ENCODE data around the gene ISG15. TPM values are rescaled to one million over a fixed set of nuclear protein-coding genes. Genes with fewer than 3 reads are reported as not detected.
"Not testable (repeated sequence)": the region's sequence is repeated elsewhere in the genome, so short reads cannot be mapped to it uniquely, and the experiment has no call there.

ISG15 gene
- total RNA-seq, 1 donor from 2014 or later, result 53.7 TPM

DNA sequence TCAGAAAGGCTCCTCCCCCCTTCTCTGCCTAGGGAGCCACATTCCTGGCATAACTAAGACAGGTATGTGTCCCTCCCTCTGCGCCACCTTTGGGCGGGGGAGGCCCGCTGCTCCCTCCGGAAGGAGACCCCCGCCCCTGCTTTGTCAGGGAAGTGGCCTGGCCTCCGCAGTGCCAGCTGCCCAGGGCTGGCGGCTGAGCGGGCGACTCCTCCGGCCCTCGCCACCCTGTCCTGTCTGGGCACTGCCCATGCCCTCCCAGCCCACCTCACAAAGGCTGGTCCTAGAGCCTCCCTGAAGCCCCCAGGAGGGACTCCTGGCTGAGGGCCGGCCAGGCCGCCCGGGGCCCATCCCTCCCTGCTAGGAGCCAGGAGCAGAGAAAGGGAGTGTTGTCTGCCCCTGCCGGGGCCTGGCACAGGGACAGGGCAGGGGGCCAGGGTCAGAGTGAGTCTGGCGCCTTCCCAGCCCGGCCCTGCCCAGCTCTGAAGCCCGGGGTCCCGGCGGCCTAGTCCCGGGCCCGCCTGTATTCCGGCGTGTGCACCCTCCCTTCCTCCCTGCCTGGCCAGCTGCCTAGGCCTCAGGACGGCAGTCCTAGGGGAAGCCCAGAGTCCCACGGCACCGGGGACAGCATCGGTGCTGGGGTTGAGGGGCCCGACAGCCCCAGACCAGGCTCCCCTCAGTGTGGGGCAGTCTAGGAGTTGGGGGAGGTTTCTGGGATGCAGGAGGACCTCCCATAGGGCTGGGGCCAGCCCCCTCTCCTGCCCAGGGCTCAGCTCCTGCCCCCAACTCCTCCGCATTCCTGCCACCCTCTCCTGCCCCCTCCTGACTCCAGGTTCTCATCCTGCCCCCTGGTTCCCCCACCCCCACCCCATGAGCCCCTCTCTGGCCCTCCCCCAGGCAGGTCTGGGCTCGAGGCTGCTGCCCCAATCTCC lies 11.7 kb downstream of the ISG15 start:
- Mint-ChIP-seq H3K9me3 (no peaks in the 10 kb centered on the region), H3K27ac (no peak overlapping the region), H3K27me3 (ENCODE audit: insufficient read depth) (peaks cover 3% of the 10 kb centered on the region), H3K36me3 (ENCODE audit: low read depth) (no peaks in the 10 kb centered on the region), H3K4me3 (no peak overlapping the region), H3K4me1 (ENCODE audit: low read depth) (no peaks in the 10 kb centered on the region)
- no peak for DNase-seq (ENCODE audit: low spot score)
- intact Hi-C loops (cut with micrococcal nuclease), result no loop called here

DNA sequence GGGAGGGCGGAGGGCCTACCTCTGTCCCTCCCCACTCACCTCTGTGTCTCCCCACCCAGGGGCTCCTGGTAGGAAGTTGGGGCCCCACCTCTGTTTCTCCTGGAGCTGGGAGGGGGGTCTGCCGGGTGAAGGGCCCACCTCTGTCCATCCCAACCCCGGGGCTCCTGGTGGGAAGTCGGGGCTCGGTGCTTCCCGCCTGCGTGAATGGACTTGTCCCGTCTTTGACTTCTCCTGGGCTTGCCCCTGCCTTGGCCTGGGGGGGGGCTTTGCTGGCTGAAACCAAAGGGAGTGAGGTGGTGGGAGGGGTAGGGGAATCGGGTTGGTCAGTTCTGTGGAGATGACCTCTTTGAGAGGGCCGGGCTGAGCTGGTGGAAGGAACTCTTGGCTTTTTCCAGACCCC lies 12.4 kb downstream of the ISG15 start:
- no peak for DNase-seq (ENCODE audit: low spot score)
- H3K27me3 Mint-ChIP-seq (ENCODE audit: insufficient read depth), result peaks cover 3% of the 10 kb centered on the region
- H3K27ac Mint-ChIP-seq, result no peak overlapping the region
- no peak overlapping the region for H3K4me3 Mint-ChIP-seq
- intact Hi-C loops (cut with micrococcal nuclease), result no loop called here
- H3K9me3 Mint-ChIP-seq, result no peaks in the 10 kb centered on the region
- H3K36me3 Mint-ChIP-seq (ENCODE audit: low read depth), result no peaks in the 10 kb centered on the region
- no peaks in the 10 kb centered on the region for H3K4me1 Mint-ChIP-seq (ENCODE audit: low read depth)

DNA sequence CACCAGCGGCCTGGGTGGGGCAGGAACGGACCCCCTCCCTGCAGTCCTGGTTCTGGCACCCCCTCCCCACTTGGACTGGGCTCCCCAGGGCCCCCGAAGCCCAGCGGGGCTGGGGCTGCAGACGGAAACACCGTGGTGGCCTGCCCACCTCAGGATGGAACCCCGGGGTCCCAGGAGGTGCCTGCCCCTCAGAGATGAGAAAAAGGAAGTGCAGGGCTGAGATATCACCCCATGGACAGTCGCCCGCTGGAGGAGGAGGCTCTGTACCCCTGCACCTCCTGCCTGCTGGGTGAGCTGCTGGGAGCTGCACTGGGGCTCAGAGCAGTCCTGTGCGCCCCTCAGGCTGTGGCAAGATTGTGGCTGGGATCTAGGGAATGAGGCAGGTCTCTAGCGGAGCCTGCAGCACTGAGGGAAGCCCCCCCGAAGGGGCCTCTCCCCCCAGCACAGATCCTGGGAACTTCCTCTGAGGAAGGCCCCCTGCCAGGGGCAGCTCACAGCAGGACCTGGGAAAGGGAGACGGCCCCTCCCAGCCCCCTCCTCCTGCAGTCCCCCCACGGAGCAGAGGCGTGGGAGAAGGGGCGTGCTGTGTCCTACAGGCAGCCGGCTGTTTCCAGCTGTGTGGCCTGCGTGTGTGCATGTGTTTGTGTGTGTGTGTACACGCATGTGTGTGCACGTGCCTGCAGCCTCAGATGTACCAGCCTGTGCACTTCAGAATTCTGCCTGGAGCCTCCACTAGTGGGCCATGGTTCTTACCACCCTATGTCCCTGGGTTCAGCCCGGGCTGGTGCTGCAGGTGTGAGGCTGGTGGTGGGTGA lies 13.5 kb downstream of the ISG15 start:
- H3K9me3 Mint-ChIP-seq, result no peaks in the 10 kb centered on the region
- intact Hi-C loops (cut with micrococcal nuclease), result no loop called here
- no peaks in the 10 kb centered on the region for H3K36me3 Mint-ChIP-seq (ENCODE audit: low read depth)
- H3K4me3 Mint-ChIP-seq, result no peak overlapping the region
- no peak for DNase-seq (ENCODE audit: low spot score)
- H3K4me1 Mint-ChIP-seq (ENCODE audit: low read depth), result no peaks in the 10 kb centered on the region
- no peak overlapping the region for H3K27ac Mint-ChIP-seq
- peaks cover 2% of the 10 kb centered on the region for H3K27me3 Mint-ChIP-seq (ENCODE audit: insufficient read depth)

DNA sequence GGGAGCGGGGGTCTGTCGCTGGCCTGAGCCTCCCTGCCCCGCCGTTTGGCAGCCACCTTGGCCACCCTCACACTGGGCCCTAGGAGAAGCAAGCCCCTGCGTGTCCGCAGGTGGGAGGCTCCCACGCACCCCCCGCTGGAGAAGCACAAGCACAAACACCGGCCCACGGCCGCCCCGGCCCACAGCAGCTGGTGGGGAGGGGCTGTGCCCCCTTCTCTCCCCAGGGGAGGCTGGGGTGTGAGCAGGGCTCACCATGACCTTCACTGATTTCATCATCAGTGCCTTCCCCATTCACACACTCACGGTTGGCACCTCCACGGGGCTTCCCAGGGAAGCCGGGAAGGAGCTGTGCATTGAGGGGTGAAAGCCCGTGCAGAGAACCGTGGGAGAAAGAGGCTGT lies 14.5 kb downstream of the ISG15 start:
- Mint-ChIP-seq H3K4me3 (no peak overlapping the region), H3K36me3 (ENCODE audit: low read depth) (no peaks in the 10 kb centered on the region), H3K27me3 (ENCODE audit: insufficient read depth) (peaks cover 7% of the 10 kb centered on the region), H3K27ac (no peak overlapping the region), H3K4me1 (ENCODE audit: low read depth) (no peaks in the 10 kb centered on the region), H3K9me3 (no peaks in the 10 kb centered on the region)
- intact Hi-C loops (cut with micrococcal nuclease), result no loop called here
- no peak for DNase-seq (ENCODE audit: low spot score)

DNA sequence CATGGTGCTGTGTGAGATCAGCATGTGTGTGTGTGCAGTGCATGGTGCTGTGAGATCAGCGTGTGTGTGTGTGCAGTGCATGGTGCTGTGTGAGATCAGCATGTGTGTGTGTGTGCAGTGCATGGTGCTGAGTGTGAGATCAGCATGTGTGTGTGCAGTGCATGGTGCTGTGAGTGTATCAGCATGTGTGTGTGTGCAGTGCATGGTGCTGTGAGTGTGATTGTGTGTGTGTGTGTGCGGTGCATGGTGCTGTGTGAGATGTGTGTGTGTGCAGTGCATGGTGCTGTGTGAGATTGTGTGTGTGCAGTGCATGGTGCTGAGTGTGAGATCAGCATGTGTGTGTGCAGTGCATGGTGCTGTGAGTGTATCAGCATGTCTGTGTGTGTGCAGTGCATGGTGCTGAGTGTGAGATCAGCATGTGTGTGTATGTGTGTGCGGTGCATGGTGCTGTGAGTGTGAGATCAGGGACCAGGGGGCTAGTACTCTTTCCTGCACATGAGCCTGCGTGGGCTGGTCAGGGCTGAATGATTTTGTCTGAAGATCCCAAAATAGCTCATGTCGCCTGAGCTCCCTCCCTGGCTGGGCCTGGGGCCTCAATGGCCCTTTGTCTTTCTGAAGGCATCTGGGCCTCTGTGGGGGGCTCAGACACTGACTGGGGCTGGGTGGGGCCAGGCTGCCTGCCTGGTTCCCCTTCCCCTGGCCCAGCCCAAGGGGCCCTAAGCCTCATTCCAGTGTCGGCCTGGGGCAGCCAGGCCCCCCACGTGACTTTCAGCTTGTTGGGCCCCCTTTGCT lies 17.8 kb downstream of the ISG15 start:
- not testable (repeated sequence) for H3K9me3 Mint-ChIP-seq; DNase-seq (ENCODE audit: low spot score); H3K36me3 Mint-ChIP-seq (ENCODE audit: low read depth); H3K4me1 Mint-ChIP-seq (ENCODE audit: low read depth); H3K27ac Mint-ChIP-seq; H3K4me3 Mint-ChIP-seq
- intact Hi-C loops (cut with micrococcal nuclease), result loop anchor here (5.0 kb wide), 1 partner anchor 201 kb away; the partner anchor contains the start of genes B3GALT6 and SDF4
- peaks cover 10% of the 10 kb centered on the region for H3K27me3 Mint-ChIP-seq (ENCODE audit: insufficient read depth)

DNA sequence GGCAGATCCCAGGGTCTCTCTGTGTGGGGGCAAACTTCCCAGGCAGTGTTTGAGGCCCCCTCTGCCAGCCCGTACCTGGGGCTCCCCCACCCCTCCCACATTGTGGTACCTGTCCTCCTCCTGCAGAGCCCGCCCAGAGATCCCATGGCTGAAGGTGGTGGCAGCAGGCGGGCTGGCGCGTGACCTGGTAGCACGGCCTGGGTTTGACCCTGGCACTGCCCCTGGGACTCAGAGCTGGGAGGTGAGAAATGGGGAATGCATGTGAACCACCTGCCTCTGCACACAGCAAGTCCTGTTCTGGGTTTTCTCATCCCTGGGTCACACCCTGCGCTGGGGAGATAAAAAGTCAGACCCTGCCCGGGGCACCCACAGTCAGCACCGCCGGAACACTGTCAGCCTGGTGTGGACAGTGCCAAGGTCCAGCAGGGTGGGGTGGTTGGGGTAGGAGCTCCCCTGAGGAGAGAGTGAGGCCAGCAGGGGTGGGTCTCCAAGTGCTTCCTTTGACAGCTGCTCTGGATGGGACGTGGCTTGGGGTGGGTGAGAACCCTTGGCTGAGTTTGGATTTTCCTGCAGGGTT lies 18.4 kb downstream of the ISG15 start:
- H3K27me3 Mint-ChIP-seq (ENCODE audit: insufficient read depth), result peaks cover 10% of the 10 kb centered on the region
- H3K9me3 Mint-ChIP-seq, result no peaks in the 10 kb centered on the region
- peak overlapping the region; percentile 64 for H3K4me3 Mint-ChIP-seq
- no peak overlapping the region for H3K27ac Mint-ChIP-seq
- no peaks in the 10 kb centered on the region for H3K36me3 Mint-ChIP-seq (ENCODE audit: low read depth)
- no peaks in the 10 kb centered on the region for H3K4me1 Mint-ChIP-seq (ENCODE audit: low read depth)
- intact Hi-C loops (cut with micrococcal nuclease), result loop anchor here (2.0 to 5.0 kb wide), 3 partner anchors 19 to 261 kb away; partner anchors contain the start of genes B3GALT6, ISG15 and SDF4
- DNase-seq (ENCODE audit: low spot score), result no peak

DNA sequence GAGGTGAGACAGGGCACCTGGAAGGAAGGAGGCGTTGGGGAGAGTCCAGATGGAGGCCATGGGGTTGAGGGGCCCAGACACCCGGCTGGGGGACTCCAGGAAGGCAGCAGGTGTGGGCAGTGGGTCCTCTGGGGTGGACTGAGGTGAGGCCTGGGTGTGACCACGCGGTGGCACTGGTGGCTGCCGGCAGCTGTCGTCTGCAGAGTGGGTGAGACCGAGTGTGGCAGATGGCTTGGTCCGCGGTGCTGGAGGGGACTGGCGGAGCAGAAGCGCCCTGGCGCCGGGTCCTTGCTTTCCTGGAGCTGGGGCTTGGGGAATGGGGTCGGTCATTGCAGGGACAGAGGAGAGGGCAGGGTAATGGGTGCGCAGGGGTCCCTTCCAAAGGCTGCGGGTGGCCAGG lies 19.1 kb downstream of the ISG15 start:
- intact Hi-C loops (cut with micrococcal nuclease), result loop anchor here (2.0 to 5.0 kb wide), 3 partner anchors 20 to 260 kb away; partner anchors contain the start of genes B3GALT6, ISG15 and SDF4
- Mint-ChIP-seq H3K9me3 (no peaks in the 10 kb centered on the region), H3K27ac (peak overlapping the region; percentile 63), H3K27me3 (ENCODE audit: insufficient read depth) (peaks cover 10% of the 10 kb centered on the region), H3K4me1 (ENCODE audit: low read depth) (no peaks in the 10 kb centered on the region), H3K36me3 (ENCODE audit: low read depth) (no peaks in the 10 kb centered on the region), H3K4me3 (peak overlapping the region; percentile 64)
- DNase-seq (ENCODE audit: low spot score), result no peak

DNA sequence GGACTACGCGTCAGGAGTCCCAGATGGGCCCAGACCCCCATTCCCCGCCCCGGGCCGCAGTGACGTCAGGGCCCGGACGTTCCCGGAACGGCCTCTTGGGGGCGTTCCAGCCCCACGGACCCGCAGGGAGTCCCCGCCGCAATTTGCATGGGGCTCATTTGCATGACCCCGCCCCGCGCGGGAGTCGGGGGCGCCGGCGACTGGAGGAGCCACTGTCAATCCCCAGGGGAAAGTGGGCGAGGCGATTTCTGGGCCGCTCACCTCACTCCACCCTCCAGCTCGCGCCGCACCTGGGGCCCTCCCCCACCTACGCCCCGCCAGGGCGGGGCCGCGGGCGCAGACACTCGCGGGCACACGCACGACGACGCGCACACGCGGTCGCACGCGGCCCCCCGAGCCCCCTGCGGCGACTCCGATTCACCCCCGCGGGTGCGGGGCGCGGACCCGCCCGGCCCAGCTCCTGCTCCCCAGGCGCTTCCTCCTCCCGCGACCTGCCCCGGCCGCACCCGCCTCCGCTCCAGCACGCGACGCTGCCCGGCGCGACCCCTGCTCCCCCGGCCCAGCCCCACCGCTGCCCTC lies 19.8 kb downstream of the ISG15 start:
- intact Hi-C loops (cut with micrococcal nuclease), result loop anchor here (1.0 to 5.0 kb wide), 7 partner anchors 14 to 260 kb away; partner anchors contain the start of genes B3GALT6, C1orf159, ISG15 and SDF4
- peaks cover 14% of the 10 kb centered on the region for H3K27me3 Mint-ChIP-seq (ENCODE audit: insufficient read depth)
- no peaks in the 10 kb centered on the region for H3K9me3 Mint-ChIP-seq
- H3K27ac Mint-ChIP-seq, result no peak overlapping the region
- no peaks in the 10 kb centered on the region for H3K4me1 Mint-ChIP-seq (ENCODE audit: low read depth)
- H3K36me3 Mint-ChIP-seq (ENCODE audit: low read depth), result no peaks in the 10 kb centered on the region
- peak; percentile 84 for DNase-seq (ENCODE audit: low spot score)
- peak overlapping the region; percentile 37 for H3K4me3 Mint-ChIP-seq

DNA sequence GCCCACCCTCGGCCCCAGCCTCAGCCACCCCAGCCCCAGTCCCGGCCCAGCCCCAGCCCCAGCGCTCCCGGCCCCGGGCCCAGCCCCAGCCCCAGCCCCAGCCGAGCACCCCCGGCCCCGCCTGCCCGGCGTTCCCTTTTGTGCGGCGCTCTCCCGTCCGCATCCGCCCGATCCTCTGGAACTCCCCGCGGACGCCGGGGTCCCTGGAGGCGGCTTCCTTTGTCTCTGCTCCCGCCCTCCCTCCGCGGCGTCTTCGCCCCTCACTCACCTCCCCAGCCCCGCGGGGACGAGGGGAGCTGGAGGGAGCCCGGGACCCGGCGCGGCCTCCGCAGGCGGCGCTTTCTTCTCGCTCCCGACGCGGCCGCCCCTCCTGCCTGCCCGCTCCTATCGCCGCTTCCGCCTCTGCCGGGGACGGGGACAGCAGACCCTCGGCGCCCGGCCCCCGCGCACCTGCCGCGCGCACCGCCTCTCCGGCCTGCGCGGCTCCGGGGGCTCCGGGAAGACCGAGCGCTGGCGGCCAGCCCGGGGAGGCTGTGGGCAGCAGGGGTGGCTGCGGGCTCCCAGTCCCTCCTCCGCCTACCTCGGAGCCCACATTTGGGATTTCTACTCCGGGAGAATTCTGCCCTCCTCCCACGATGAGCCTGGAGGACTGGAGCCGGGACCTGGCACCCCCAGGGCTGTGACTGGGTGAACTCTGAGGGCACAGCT lies 20.6 kb downstream of the ISG15 start:
- Mint-ChIP-seq H3K4me1 (ENCODE audit: low read depth) (peaks cover 6% of the 10 kb centered on the region), H3K9me3 (no peaks in the 10 kb centered on the region), H3K27ac (no peak overlapping the region), H3K4me3 (peak overlapping the region; percentile 58), H3K36me3 (ENCODE audit: low read depth) (no peaks in the 10 kb centered on the region), H3K27me3 (ENCODE audit: insufficient read depth) (peaks cover 20% of the 10 kb centered on the region)
- DNase-seq (ENCODE audit: low spot score), result no peak
- intact Hi-C loops (cut with micrococcal nuclease), result loop anchor here (1.0 to 5.0 kb wide), 7 partner anchors 15 to 259 kb away; partner anchors contain the start of genes B3GALT6, C1orf159, ISG15 and SDF4

DNA sequence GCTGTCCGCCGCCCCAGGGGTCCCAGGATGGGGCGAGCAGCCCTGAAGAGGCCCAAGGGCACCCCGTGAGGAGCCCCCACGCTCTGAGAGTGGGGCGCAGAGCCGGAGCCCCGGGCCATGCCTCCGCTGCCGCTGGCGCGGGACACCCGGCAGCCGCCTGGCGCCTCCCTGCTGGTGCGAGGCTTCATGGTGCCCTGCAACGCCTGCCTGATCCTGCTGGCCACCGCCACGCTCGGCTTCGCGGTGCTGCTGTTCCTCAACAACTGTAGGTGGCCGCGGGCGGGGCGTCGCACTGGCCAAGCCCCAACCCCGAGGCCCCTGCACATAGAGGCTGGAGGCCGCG lies 21.1 kb downstream of the ISG15 start:
- no peak for DNase-seq (ENCODE audit: low spot score)
- H3K4me1 Mint-ChIP-seq (ENCODE audit: low read depth), result peaks cover 11% of the 10 kb centered on the region
- H3K27ac Mint-ChIP-seq, result no peak overlapping the region
- H3K9me3 Mint-ChIP-seq, result no peaks in the 10 kb centered on the region
- no peaks in the 10 kb centered on the region for H3K36me3 Mint-ChIP-seq (ENCODE audit: low read depth)
- peak overlapping the region; percentile 58 for H3K4me3 Mint-ChIP-seq
- intact Hi-C loops (cut with micrococcal nuclease), result loop anchor here (5.0 kb wide), 1 partner anchor 198 kb away; the partner anchor contains the start of genes B3GALT6 and SDF4
- peaks cover 22% of the 10 kb centered on the region for H3K27me3 Mint-ChIP-seq (ENCODE audit: insufficient read depth)

DNA sequence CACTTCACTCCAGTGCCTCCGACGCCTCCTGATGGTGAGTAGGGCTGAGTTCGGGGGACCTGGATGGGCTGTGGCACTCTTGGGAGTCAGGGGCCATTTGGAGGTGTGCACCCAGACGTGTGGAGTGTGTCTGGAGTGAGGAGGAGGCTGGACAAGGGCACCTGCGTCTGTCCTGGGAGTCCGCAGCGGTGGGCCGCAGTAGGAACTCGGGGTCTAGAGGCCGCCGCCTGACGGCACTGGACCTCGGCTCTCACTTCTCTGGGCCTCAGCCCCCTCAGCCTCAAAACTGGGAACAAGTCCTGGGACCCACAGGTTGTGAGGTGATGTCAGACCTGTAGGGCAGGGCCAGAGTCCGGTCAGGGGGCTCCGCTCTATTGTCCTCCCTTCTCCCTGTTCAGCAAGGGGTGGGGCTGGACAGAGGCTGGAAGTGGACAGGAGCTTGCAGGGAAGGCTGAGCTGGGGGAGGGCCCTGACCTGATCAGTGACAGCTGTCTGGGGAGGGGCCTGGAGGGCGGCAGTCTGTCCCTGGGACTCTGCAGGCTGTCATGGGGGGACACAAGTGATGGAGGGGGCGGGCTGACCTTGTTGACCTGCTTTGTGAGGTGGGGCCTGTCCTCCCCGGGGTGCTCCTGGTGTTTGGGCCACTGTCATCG lies 22.1 kb downstream of the ISG15 start:
- intact Hi-C loops (cut with micrococcal nuclease), result no loop called here
- peaks cover 25% of the 10 kb centered on the region for H3K27me3 Mint-ChIP-seq (ENCODE audit: insufficient read depth)
- H3K4me3 Mint-ChIP-seq, result no peak overlapping the region

More for the DNA sequence above, 22.1 kb downstream of the ISG15 start:
- DNase-seq (ENCODE audit: low spot score), result no peak
- no peak overlapping the region for H3K27ac Mint-ChIP-seq
- no peaks in the 10 kb centered on the region for H3K36me3 Mint-ChIP-seq (ENCODE audit: low read depth)
- no peaks in the 10 kb centered on the region for H3K9me3 Mint-ChIP-seq
- peaks cover 14% of the 10 kb centered on the region for H3K4me1 Mint-ChIP-seq (ENCODE audit: low read depth)

Measured in activated T-helper 1 cell treated with anti-CD3 and anti-CD28 coated beads, Interleukin-12 subunit alpha, Interleukin-12 subunit beta, Interleukin-2, Interleukin-4 antibody, amounts not matched to agents 30 ng/mL and 10 ng/mL and 1 ng/mL, durations not matched to agents 14 hours and 24 hours and 36 hours (primary cell).